HepG2 (cell line): ENCODE measurements around the gene KCNIP3.

Experiments used
- ETV6 ChIP-seq: sonication (generic); formaldehyde crosslinking; conservative IDR thresholded peaks from 2 replicates; pipeline ENCODE4 v1.4.0; 2020; ENCODE audit warnings: missing genetic modification reagents
- HOXA7 ChIP-seq: sonication (generic); formaldehyde crosslinking; IDR thresholded peaks from 2 replicates; pipeline ENCODE4 v1.8.1; 2022; ENCODE audit warnings: mild to moderate bottlenecking, missing genetic modification reagents, moderate library complexity
- KAT2B ChIP-seq: fragments of 150-350 bp; IDR thresholded peaks from 2 replicates; pipeline ENCODE4 v1.6.1; 2014; ENCODE audit warnings: low read depth, low read length, borderline replicate concordance
- TF ChIP-seq, protein P1 (sequence below): sonication (generic); formaldehyde crosslinking; IDR thresholded peaks from 2 replicates; pipeline ENCODE4 v1.8.1; 2023; ENCODE audit warnings: missing genetic modification reagents, mild to moderate bottlenecking, borderline replicate concordance

DNA sequence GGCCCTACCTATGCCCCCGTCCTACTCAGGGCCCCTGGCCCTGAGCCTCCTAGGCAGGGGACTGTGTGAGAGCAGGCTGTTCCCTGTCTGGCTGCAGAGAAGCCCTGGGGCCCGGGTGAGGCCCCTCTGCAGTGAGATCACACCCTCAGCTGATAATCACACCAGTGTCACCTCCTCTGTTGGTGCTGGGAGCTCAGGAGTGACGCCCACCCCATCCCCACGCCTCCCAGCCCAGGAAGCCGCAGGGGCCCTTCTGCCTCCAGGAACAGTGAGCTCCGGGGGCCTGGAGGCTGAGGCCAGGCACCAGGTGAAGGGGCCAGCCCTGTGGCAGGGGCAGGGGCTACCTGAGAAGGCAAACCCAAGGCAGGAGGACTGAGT is 20.0 kb downstream of the KCNIP3 start:
- TF ChIP-seq HOXA7 (CRISPR knock-in tag) = no peak
- TF ChIP-seq KAT2B = no peak
- TF ChIP-seq, protein P1, sequence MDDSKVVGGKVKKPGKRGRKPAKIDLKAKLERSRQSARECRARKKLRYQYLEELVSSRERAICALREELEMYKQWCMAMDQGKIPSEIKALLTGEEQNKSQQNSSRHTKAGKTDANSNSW (CRISPR knock-in tag) = no peak
- TF ChIP-seq ETV6 = no peak
